Activated effector memory CD4-positive, alpha-beta T cell treated with anti-CD3 and anti-CD28 coated beads, Interleukin-2, amount 50 U/mL, for 16 hours (primary cell): ENCODE measurements around the gene TSSC4.
"Not testable (repeated sequence)": the region's sequence is repeated elsewhere in the genome, so short reads cannot be mapped to it uniquely, and the experiment has no call there.

Experiments used
- DNase-seq: peaks from one replicate; pipeline ENCODE4 v3.0.0-alpha.2; 2020

The TSSC4 gene

DNA sequence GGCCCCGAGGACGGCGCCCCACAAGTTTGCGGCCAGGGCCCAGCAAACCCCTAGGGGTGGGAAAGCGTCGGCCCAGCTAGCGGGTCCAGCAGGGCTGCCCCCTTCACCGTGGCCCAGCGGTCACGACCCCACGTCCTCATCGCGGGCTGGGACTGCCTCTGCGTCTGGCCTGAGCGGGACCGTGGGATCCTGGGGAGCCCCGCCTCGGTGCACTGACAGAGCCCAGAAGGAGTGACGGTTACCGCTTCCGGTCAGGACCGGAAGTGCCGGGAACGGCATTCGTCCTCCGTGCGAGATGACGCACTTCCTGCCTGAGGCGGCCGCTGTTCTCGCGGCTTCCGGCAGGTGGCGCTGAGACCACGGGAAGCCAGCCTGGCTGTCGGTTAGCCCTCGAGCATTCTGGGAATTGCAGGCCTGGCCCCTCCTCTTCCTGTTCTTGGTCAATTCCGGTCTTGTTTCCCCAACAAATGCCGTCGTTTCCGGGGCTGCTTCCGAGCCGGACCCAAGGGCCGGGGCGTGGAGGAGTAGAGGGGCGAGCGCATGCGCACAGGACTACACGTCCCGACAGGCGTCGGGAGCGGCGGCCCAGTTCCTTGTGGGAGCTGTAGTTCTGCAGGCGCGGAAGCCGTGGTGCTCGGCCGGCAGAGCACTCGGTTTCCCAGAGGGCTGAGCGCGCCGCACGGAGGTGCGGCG, at the start of gene TSSC4:
Gene TSSC4, plus strand, starts transcription at position 682 of the 693 bp plus-strand sequence. CDS start 1,884 bp downstream, outside the sequence.
- peak; percentile 100 for DNase-seq

DNA sequence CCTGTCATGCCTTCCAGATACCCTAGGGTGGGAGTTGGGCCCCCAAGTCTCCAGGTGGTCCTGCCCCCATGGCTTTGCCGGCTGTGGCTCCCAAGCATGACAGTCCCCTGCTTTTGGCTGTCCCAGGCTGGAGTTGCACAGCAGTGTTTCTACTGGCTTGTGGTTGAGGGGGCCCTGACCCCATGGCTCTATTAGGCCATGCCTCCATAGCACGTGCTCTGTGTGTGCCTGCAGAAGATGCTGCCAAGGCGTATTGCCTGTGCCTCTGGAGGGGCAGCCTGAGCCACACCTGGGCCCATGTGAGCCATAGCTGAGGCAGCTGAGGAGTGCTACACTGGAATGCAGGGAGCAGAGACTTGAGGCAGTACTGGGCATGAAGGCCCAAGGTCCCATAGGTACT, 48.8 kb upstream of the TSSC4 start:
- DNase-seq = peak; percentile 53

DNA sequence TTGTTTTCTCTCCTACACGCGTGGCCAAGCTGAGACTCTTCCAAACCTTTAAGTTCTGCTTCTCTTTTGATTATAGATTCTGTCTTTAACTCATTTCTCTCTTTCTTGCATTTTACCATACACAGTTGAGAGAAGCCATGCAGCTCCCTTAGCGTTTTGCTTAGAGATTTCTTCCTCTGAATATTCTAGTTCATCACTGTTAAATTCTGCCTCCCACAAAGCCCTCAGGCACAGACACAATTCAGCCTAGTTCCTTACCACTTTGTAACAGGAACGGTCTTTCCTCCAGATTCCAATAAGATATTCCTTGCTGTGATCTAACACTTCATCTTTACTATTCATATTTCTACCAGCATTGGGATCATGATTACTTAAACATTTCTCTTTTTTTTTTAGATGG, 48.1 kb upstream of the TSSC4 start:
- no peak for DNase-seq

DNA sequence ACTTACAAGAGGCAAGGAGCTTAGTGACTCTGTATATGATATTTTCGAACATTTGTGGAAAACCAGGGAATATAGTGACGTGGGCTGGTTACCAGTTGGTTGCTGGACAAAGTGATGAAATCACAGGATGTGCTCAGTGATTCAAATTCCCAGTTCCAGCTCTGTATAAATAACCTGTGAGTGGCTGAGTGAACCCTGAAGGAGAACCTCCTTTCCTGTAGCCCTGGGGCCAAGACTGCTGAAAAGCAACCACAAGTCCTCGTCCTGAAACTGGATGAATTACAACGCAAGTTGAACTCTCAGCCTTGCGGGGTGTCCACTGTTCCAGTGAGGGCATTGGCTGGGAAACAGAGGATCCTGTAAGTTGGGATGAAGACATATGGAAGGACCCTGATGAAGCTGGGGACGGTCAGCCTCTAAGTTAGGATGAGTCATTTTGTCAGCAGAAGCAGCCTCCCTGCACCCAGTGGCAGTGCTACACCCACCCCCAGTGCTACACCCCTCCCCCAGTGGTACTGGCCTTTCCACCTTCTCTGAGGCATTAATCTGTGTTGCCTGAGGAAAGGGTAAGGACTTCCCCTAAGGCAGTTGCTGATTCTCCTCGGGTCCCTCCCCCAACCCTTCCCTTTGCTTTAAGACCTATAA, 45.4 kb upstream of the TSSC4 start:
- no peak for DNase-seq

DNA sequence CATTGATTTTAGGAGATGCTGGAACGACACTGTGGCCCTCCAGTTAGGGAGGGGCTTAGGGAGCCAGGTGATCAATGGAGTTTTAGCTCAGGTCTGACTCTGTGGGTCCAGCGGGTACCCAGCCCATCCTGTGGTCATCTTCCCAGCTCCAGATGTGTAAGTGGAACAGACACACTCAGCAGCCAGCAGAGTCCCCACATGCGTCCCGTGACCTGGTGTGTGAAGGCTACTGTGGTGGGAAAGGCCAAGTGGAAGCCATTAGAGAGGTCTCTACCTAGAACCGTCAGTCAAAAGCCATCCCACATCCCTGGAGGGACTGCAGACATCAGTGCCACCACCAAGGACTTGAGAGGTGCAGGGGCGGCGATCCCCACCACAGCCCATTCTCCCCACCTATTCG, 43.3 kb upstream of the TSSC4 start:
- DNase-seq = no peak

DNA sequence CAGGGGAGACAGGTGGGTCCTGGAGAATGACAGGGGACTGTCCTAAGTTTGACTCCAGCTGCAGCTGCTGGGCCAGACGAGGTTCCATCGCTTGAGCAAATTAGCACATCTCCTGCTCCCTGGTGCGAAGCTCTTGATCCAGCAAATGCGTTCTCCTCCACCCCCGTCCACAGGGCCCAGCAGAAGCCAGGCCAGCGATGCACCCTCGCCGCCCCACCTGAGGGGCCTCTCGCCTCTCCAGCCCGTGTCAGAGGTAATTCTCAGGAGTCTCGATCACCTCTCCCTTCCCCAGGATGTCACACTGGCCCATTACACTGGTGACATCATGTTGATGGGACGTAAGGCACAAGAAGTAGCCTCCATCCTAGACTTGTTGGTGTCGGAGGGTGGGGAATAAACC, 42.9 kb upstream of the TSSC4 start:
- not testable (repeated sequence) for DNase-seq

DNA sequence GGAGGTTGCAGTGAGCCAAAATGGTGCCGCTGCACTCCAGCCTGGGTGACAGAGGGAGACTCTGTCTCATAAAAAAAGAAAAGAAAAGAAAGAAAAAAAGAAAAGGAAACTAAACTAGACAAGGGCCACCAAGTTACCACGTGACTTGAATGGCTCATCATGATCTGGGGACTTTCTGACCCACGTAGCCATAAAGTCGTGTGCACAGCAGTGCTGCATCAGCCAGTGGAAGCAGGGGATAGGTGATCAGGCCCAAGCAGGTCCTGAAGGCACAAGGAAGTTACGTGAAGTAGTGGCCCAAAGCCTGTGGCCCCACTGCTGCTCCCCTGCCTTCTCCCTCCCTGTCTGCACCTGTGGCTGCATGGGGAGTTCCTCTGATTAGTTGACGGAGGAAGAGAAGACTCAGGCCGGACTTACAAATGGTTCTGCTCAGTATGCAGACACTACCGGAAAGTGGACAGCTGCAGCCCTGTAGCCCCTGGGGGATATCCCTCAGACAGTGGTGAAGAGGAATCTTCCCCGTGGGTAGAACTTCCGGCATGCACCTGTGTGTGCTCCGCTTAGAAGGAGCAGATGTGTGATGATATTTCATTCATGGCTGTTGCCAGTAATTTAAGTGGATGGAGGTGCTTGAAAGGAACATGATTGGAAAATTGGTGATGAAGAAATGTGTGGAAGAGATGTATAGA, 41.7 kb upstream of the TSSC4 start:
- no peak for DNase-seq

DNA sequence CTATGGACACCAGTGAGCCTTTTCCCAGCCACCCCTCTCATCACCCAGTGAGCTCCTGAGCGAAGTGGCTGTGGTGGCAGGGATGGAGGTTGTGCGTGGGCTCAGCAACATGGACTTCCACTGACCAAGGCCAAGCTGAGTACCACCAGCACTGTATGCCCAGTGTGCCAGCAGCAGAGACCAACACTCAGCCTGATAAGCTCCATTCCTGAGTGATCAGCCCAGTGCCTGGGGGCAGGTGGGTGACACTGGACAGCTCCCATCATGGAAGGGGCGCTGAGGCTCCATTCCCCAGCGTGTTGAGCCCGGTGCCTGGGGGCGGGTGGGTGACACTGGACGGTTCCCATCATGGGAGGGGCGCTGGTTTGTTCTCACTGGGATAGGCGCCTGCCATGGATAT, 41.0 kb upstream of the TSSC4 start:
- no peak for DNase-seq

DNA sequence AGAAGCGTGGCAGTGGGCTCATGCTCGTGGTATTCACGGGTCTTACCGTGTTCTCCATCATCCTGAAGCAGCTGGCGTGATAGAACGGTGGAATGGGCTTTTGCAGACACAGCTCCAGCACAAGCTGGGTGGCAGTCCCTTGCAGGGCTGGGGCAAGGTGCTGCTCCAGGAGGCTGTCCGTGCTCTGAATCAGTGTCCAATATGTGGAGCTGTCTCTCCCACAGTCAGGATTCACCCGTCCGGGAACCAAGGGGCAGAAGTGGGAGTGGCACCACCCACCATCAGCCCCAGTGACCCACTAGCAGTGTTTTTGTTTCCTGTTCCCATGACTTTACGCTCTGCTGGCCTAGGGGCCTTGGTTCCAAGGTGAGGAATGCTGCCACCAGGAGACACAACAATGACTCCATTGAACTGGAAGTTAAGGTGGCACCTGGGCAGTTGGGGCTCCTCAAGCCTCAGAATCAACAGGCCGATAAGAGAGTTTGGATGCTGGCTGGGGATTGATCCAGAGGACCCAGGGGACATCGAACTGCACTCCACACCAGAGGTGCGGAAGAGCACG, 40.4 kb upstream of the TSSC4 start:
- no peak for DNase-seq

DNA sequence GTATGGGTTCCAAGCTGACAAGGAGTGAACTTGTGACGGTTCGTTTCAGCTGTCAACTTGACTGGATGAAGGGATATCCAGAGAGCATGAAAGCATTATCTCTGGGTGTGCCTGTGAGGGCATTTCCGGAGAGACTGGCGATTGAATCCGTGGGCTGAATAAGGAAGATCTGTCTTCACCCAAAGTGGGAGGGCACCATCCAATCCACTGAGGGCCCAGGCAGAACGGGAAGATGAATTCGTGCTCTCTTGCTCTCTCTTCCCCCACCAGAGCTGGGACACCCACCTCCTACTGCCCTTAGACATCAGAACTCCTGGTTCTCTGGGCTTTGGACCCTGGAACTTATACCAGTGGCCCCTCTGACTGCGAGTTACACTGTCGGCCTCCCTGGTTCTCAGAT, 39.0 kb upstream of the TSSC4 start:
- no peak for DNase-seq

DNA sequence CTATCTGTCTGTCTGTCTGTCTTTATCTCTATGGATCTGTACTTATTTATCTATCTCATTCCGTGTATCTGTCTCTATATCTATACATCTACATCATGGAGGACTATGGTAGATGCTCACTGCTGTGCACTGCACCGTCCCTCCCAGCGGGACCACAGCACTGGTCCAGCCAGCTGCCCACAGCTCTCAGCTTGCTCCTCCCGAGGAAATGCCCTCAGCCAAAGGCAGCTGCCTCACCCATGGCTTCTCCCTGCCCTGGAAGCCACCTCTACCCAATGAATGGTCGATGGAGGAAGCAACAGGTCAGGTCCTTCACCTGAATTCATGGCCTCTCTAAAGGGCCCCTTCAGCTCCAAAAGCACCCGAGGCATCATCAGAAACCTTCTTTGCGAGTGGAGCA, 38.1 kb upstream of the TSSC4 start:
- no peak for DNase-seq

DNA sequence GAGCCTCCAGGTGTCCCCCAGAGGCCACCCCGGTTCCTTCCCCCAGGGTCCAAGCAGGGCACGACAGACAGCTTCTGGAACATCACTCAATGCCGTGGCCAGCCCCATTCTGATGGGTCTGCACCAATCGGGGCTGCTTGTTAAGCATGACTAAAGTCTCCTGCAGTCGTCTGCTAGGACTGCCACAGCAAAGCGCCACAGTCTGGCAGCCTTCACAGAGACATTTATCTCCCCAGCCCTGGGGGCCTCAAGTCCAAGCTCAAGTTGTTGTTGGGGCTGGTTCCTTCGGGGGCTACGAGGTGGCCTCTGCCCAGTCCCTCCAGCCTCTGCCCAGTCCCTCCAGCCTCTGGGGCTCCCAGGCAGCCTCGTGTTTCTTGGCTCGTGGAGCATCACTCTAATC, 37.4 kb upstream of the TSSC4 start:
- no peak for DNase-seq

DNA sequence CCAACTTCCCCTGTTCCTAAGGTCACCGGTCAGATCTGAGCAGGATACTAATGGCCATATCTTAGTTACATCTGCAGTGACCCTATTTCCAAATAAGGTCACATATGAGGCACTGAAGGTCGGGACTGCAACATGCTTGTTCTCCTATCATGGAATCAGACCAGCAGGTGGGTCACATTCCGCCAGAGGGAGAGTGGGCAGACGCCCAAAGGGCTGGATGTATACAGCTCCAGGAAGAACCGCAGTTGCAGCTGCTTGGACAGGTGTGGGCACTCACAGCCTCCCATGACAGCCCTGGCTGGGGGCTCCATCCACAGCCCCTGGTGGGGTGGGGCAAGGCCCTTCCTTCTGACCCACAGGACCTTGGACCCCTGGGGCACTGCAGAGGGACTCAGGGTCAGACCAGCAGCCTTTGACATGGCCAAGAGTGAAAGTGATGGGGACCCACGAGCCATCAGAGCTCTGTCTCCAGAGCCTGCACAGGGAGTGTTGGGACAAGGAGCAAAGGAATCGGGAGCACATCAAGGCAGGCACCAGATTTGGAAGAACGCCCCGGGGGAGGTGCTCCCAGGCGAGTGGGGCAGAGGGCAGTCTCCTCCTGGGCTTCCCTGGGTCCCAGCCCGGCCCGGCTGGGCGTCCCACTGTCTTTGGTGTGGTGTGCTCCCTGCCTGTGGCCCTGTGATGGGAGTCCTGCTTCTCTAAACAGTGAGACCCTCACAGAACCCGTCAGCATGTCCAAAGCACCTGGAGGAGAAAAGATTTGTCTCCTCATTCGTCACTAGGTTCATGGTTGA, 36.8 kb upstream of the TSSC4 start:
- no peak for DNase-seq

DNA sequence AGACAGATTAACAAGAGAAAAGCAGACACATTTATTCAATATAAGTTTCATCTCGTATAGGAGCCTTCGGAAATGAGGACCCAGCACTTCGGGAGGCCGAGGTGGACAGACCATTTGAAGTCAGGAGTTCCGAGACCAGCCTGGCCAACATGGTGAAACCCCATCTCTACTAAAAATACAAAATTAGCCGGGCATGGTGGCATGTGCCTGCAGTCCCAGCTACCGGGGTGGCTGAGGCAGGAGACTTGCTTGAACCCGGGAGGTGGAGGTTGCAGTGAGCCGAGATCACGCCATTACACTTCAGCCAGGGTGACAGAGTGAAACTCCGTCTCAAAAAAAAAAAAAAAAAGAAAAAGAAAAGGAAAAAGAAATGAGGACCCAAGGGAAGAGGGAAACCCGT, 36.2 kb upstream of the TSSC4 start:
- not testable (repeated sequence) for DNase-seq

DNA sequence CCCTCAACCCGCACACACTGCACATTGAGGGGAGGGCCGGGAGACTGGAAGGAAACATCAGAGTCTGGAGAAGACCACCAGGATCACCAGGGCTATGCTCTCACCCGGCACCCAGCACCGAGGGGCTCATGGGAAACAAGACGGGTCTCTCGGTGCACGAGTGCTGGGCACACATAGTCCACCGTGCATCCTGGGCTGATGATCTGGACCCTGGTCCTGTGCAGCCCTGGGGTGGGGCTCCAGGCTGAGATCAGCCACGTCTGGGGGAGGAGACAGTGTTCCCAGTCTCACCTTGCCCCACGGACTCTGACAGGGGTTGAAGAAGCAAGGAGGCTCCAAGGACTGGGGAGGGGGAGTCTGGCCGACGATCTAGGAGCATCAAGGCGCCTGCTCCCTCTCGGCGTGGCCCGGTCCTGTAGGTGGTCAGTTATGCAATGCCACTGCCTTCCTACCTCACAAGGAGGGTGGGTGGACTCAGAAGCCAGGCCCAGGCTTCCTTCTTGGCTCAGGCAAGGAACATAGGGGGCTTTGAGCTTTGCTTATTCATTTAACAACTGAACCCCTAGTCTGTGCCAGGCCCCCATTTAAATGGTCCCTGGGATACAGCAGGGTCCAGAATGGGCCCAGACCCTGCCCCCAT, 34.9 kb upstream of the TSSC4 start:
- peak; percentile 24 for DNase-seq

DNA sequence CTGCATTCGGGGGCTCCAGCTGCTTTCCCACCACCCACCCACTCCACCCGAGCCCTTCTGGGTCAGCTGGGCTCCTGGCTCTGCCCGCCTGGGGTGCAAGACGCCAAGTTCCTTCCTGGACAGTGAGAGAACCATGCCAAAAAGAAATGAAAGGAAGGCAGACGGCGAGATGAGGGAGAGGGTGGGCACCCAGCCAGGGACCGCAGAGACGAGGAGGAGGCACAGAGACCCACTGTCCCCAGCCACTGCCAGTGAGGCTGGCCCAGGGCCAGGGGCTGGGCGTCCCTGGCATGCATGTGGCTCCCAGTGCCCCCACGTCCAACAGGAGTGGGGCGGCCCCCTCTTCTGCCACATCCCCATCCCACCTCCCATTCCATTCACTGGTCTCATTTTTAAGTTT, 34.3 kb upstream of the TSSC4 start:
- no peak for DNase-seq

DNA sequence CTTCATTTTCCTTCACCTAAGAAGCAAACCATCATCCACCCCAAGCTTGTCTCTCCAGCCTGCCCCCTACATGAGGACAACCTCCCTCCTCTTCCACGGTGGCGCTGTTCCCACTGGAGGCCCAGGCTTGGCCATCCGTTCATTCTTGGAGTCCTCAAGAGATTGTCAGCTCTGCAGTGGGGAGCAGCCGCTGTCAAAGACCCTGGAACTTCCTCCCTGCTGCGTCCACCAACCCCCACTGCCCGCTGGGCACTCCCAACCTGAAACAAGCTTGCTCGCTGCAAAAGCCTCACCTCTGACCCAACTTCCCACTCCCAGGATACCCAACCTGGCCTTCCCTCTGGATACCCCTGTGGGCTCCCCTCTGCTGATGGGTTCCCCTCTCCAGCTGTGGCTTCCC, 33.8 kb upstream of the TSSC4 start:
- no peak for DNase-seq

DNA sequence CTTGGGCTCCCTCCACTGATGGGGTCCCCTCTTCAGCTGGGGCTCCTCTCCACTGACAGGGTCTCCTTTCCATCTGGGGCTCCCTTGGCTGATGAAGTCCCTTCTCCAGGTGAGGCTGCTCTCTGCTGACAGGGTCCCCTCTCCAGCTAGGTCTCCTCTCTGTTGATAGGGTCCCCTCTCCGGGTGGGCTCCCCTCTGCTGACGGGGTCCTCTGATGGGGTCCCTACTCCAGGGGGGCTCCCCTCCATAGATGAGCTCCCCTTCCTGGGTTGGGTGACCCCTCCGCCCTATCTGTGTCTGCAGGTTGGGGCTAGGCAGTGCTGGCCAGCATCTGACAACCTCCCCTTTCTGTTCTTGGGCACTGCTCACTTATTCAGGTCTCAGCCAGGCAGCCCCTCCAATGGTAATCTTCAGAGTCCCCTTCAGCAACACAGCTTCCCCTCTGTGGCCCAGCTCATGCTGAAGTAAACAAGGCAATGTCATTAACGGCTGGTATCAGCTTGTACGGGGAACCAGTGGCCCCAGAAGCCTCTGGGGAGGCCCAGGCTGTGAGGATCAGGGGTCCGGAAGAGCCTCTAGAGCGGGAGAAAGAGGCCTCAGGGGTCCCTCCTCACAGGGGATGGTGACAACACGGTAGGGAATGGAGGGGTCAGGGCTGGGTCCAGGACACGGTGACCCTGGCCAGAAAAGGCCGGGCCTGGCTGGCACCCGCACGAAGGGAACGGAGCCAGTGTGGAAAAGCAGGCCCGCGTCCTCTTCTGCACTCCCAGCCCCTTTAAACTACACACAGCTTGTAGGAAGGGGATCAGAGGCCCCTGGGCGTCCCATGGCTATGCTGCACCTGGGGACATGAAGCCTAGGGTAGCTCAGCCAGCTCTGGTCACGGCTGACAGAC, 33.0 kb upstream of the TSSC4 start:
- DNase-seq = no peak

DNA sequence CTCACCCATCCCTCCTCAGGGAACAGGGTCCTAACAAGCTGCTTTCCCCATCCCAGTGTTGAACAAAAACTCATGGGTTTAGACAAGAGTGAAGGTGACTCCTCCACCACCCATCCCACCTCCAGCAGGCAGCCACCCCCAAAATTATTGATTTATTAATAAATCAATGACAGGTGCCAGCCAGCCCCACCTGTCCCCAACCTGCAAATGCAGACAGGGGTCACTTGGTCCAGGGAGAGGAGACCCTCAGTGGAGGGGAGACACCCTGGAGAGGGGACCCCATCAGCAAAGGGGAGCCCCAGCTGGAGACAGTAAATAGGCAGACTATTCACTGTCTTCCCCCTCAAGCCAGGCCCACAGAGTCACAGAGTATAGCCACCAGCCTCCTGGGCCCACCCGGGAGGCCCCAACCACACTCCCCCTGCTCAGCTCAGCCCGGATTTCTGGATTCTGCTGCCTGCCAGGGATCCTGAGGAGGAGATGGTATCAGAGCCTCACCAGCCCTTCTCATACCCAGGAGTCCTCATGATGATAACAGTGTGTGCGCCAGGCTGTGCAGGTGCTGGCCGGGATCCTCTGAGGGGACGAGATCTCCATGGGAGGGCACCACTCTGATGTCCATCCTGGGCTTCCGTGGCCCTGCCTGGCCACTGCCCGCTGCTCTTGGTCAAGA, 32.2 kb upstream of the TSSC4 start:
- DNase-seq = no peak

DNA sequence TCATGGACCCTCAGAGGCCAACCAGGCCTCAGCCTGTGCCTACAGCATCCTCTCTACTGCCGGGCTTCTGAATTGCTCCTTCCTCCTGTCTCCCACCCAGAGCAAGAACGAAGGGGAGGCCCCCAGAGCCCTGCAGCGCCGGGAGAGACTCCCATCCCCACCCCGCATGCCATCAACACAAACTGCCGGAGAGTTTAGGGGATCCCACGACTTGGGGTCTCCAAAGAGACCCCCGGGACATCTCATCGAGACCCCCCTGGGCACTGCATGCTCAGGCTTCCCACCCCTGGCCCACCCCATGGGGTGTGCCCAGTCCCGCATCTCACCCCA, 31.7 kb upstream of the TSSC4 start:
- DNase-seq = peak; percentile 49

DNA sequence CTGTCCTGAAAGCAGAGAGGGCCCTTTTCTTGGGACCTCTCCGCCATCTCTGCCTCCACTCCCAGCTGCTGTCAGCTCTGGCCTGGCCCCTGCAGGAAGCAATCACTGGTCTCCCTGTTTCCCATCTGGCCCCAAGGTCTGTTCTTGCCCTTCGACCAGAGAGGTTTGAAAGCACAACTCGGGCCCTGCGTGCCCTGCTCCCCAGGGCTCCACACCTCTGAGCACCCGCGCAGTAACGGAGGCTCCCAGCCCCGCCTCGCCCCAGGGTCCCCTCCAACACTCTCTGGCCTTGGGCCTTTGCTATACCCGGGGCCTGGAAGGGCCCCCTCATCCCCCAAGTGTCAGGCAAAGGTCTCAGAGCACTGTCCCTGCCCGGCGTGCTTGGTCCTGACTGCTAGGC, 31.2 kb upstream of the TSSC4 start:
- DNase-seq = no peak
